Neural cell (in vitro differentiated cells): ENCODE measurements around the gene PDIA4. TPM values are rescaled to one million over a fixed set of nuclear protein-coding genes. Genes with fewer than 3 reads are reported as not detected.

Experiments used
- H2AFZ ChIP-seq: fragments of 200-600, 300-800 bp; sonication (generic), shearing (Covaris generic); 2 replicates; pipeline ENCODE4 v1.6.0; 2014; ENCODE audit warnings: low read depth, mild to moderate bottlenecking, antibody characterized with exemption, low read length, moderate library complexity
- H3F3A ChIP-seq: fragments of 200-600 bp; shearing (Covaris generic); 2 replicates; pipeline ENCODE4 v1.6.1; 2016; ENCODE audit warnings: mild to moderate bottlenecking, moderate library complexity, mixed read lengths, antibody characterized with exemption, low read length; ENCODE audit not compliant: insufficient read depth, poor library complexity, severe bottlenecking
- H3K27ac ChIP-seq: fragments of 200-600, 300-800 bp; sonication (generic), shearing (Covaris generic); 2 replicates; pipeline ENCODE4 v1.5.1; 2014; ENCODE audit warnings: mild to moderate bottlenecking, low read length, moderate library complexity
- H3K27me3 ChIP-seq: fragments of 300-800, 200-600 bp; sonication (generic), shearing (Covaris generic); 2 replicates; pipeline ENCODE4 v1.6.0; 2014; ENCODE audit warnings: mild to moderate bottlenecking, low read depth, low read length, moderate library complexity; ENCODE audit not compliant: insufficient read depth
- H3K36me3 ChIP-seq: fragments of 300-800, 200-600 bp; sonication (generic), shearing (Covaris generic); 2 replicates; pipeline ENCODE4 v1.5.1; 2014; ENCODE audit warnings: mild to moderate bottlenecking, antibody characterized with exemption, low read length, moderate library complexity; ENCODE audit not compliant: insufficient read depth
- H3K4me2 ChIP-seq: fragments of 300-800, 200-600 bp; sonication (generic), shearing (Covaris generic); 2 replicates; pipeline ENCODE4 v1.6.0; 2014; ENCODE audit warnings: mild to moderate bottlenecking, low read length
- H3K4me3 ChIP-seq: fragments of 300-800, 200-600 bp; sonication (generic), shearing (Covaris generic); 2 replicates; pipeline ENCODE4 v1.5.1; 2014; ENCODE audit warnings: mild to moderate bottlenecking, low read length, moderate library complexity
- H3K79me2 ChIP-seq: fragments of 200-600 bp; shearing (Covaris generic); replicated peaks from 2 replicates; pipeline ENCODE4 v1.6.0; 2014; ENCODE audit warnings: mild to moderate bottlenecking, low read length, moderate library complexity; ENCODE audit not compliant: insufficient read depth
- H3K9ac ChIP-seq: fragments of 300-800, 200-600 bp; sonication (generic), shearing (Covaris generic); 2 replicates; pipeline ENCODE4 v1.6.1; 2016; ENCODE audit warnings: mild to moderate bottlenecking, low read length, mixed read lengths
- H3K9me2 ChIP-seq: fragments of 200-600 bp; shearing (Covaris generic); 2 replicates; pipeline ENCODE4 v1.6.1; 2016; ENCODE audit warnings: mild to moderate bottlenecking, low read length, mixed read lengths; ENCODE audit not compliant: insufficient read depth
- H3K9me3 ChIP-seq: fragments of 200-600, 300-800 bp; sonication (generic), shearing (Covaris generic); 2 replicates; pipeline ENCODE4 v1.6.1; 2016; ENCODE audit warnings: mild to moderate bottlenecking, mixed run types, low read length, moderate library complexity, mixed read lengths
- H4K20me1 ChIP-seq: fragments of 200-600 bp; shearing (Covaris generic); 2 replicates; pipeline ENCODE4 v1.6.1; 2016; ENCODE audit warnings: mild to moderate bottlenecking, mixed run types; ENCODE audit not compliant: insufficient read depth
- EP300 ChIP-seq: fragments of 450-650 bp; conservative IDR thresholded peaks from 2 replicates; pipeline ENCODE4 v1.6.1; 2014; ENCODE audit warnings: antibody characterized with exemption, mild to moderate bottlenecking, moderate library complexity; ENCODE audit not compliant: poor library complexity, severe bottlenecking
- EZH2 ChIP-seq: fragments of 200-600, 300-800 bp; shearing (Covaris generic), sonication (generic); IDR thresholded peaks from 2 replicates; pipeline ENCODE4 v1.6.1; 2014; ENCODE audit warnings: antibody characterized with exemption, low read length, borderline replicate concordance, mild to moderate bottlenecking; ENCODE audit not compliant: insufficient read depth, poor library complexity, severe bottlenecking
- MXI1 ChIP-seq: fragments of 450-650 bp; conservative IDR thresholded peaks from 2 replicates; pipeline ENCODE4 v1.6.1; 2014; ENCODE audit warnings: antibody characterized with exemption, mild to moderate bottlenecking; ENCODE audit not compliant: poor library complexity, severe bottlenecking
- POLR2AphosphoS5 ChIP-seq: IDR thresholded peaks from 2 replicates; pipeline ENCODE4 v1.6.1; 2012
- RAD21 ChIP-seq: fragments of 450-650 bp; conservative IDR thresholded peaks from 2 replicates; pipeline ENCODE4 v1.6.1; 2014; ENCODE audit warnings: antibody characterized with exemption, mild to moderate bottlenecking, moderate library complexity
- SMC3 ChIP-seq: fragments of 450-650 bp; conservative IDR thresholded peaks from 2 replicates; pipeline ENCODE4 v1.6.1; 2014; ENCODE audit warnings: antibody characterized with exemption, mild to moderate bottlenecking, moderate library complexity; ENCODE audit not compliant: poor library complexity
- TAF1 ChIP-seq: IDR thresholded peaks from 2 replicates; pipeline ENCODE4 v1.6.1; 2012; ENCODE audit warnings: low read depth
- polyA plus RNA-seq: library from polyadenylated mRNA; depleted of rRNA; stranded (reverse); fragments of >200 nt; gene quantifications from 2 replicates; pipeline ENCODE4 v1.2.3, GENCODE V29; 2014
- TF ChIP-seq, protein P1 (sequence below): fragments of 450-650 bp; IDR thresholded peaks from 2 replicates; pipeline ENCODE4 v1.5.1; 2014; ENCODE audit warnings: antibody characterized with exemption, mild to moderate bottlenecking, moderate library complexity; ENCODE audit not compliant: poor library complexity, severe bottlenecking
- TF ChIP-seq, protein P2 (sequence below): IDR thresholded peaks from 2 replicates; pipeline ENCODE4 v1.6.1; 2012; ENCODE audit warnings: borderline replicate concordance

The PDIA4 gene
- polyA plus RNA-seq, 1 donor from 2014 or later: 41.8 TPM

DNA sequence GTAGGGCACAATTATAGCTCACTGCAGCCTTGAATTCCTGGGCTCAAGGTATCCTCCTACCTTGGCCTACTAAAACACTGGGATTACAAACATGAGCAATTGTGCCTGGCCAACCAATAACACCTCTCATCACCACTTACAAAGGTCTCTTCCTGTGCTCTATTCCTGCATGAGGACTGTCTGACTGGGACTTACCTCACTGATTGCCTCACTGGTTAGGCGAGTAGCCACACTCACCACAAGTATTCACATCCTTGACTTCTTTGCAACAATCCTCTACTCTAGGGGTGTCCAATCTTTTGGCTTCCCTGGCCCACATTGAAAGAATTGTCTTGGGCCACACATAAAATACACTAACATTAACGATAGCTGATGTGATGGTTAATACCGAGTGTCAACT, 22.6 kb upstream of the PDIA4 start:
- H2AFZ ChIP-seq: no peak overlapping the region
- H3K36me3 ChIP-seq: no peaks in the 10 kb centered on the region
- no peaks in the 10 kb centered on the region for H3K79me2 ChIP-seq
- no peaks in the 10 kb centered on the region for H3K9me3 ChIP-seq
- H3K27me3 ChIP-seq: no peaks in the 10 kb centered on the region
- no peak overlapping the region for H3K4me2 ChIP-seq
- H3K27ac ChIP-seq: no peak overlapping the region
- TF ChIP-seq POLR2AphosphoS5 (no peak), RAD21 (no peak), TAF1 (no peak), MXI1 (no peak)
- no peak overlapping the region for H3K9ac ChIP-seq
- no peaks in the 10 kb centered on the region for H3F3A ChIP-seq
- H3K9me2 ChIP-seq: no peaks in the 10 kb centered on the region
- no peaks in the 10 kb centered on the region for H4K20me1 ChIP-seq
- no peak overlapping the region for H3K4me3 ChIP-seq

DNA sequence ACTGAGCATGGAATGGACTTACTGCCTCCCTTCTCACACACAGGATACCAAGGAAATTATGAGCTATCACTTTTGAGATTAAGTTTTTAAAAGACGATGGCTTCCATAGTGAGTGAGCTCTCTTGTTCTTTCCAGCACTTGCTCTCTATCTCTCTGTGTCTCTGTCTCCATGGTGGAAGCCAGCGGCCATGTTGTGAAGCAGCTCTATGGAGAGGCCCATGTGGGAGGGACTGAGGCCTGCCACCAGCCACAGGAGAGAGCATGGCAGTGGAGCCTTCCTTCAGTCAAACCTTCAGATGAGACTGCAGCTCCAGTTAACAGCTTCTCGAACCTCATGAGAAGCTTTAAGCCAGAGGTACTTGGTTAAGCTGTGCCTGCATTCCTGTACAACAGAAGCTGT, 20.5 kb upstream of the PDIA4 start:
- Histone ChIP-seq H3K36me3 (no peaks in the 10 kb centered on the region), H3K4me3 (no peak overlapping the region), H3K9me3 (no peaks in the 10 kb centered on the region), H3K9me2 (no peaks in the 10 kb centered on the region), H3K27me3 (no peaks in the 10 kb centered on the region), H3K9ac (no peak overlapping the region), H3K79me2 (no peaks in the 10 kb centered on the region), H3K27ac (no peak overlapping the region), H3K4me2 (no peak overlapping the region), H4K20me1 (no peaks in the 10 kb centered on the region), H2AFZ (no peak overlapping the region), H3F3A (no peaks in the 10 kb centered on the region)
- TF ChIP-seq RAD21 (no peak), MXI1 (no peak), TAF1 (no peak), SMC3 (no peak), EZH2 (no peak), EP300 (no peak), POLR2AphosphoS5 (no peak)
- TF ChIP-seq, protein P1, sequence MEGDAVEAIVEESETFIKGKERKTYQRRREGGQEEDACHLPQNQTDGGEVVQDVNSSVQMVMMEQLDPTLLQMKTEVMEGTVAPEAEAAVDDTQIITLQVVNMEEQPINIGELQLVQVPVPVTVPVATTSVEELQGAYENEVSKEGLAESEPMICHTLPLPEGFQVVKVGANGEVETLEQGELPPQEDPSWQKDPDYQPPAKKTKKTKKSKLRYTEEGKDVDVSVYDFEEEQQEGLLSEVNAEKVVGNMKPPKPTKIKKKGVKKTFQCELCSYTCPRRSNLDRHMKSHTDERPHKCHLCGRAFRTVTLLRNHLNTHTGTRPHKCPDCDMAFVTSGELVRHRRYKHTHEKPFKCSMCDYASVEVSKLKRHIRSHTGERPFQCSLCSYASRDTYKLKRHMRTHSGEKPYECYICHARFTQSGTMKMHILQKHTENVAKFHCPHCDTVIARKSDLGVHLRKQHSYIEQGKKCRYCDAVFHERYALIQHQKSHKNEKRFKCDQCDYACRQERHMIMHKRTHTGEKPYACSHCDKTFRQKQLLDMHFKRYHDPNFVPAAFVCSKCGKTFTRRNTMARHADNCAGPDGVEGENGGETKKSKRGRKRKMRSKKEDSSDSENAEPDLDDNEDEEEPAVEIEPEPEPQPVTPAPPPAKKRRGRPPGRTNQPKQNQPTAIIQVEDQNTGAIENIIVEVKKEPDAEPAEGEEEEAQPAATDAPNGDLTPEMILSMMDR: no peak
- TF ChIP-seq, protein P2, sequence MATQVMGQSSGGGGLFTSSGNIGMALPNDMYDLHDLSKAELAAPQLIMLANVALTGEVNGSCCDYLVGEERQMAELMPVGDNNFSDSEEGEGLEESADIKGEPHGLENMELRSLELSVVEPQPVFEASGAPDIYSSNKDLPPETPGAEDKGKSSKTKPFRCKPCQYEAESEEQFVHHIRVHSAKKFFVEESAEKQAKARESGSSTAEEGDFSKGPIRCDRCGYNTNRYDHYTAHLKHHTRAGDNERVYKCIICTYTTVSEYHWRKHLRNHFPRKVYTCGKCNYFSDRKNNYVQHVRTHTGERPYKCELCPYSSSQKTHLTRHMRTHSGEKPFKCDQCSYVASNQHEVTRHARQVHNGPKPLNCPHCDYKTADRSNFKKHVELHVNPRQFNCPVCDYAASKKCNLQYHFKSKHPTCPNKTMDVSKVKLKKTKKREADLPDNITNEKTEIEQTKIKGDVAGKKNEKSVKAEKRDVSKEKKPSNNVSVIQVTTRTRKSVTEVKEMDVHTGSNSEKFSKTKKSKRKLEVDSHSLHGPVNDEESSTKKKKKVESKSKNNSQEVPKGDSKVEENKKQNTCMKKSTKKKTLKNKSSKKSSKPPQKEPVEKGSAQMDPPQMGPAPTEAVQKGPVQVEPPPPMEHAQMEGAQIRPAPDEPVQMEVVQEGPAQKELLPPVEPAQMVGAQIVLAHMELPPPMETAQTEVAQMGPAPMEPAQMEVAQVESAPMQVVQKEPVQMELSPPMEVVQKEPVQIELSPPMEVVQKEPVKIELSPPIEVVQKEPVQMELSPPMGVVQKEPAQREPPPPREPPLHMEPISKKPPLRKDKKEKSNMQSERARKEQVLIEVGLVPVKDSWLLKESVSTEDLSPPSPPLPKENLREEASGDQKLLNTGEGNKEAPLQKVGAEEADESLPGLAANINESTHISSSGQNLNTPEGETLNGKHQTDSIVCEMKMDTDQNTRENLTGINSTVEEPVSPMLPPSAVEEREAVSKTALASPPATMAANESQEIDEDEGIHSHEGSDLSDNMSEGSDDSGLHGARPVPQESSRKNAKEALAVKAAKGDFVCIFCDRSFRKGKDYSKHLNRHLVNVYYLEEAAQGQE: no peak

DNA sequence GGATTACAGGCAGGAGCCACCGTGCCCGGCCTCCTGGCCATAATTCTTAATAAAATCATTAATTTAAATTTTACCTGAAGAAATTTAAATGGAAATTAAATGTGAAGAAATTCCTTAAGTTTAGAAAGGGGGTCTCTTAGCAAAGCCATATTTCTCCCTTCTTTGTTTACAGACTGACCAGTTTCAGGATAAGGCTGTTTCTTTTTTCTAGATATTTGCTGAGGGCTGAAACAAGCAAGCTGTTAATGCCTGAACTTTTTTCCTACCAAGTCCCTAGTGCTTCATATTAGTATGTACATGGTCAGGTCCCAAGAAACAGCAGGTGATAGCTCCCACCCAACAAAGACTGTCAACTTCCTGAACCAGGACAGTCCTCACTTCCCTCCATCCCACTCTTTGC, 18.1 kb upstream of the PDIA4 start:
- H4K20me1 ChIP-seq: no peaks in the 10 kb centered on the region
- no peaks in the 10 kb centered on the region for H3K36me3 ChIP-seq
- no peaks in the 10 kb centered on the region for H3K27me3 ChIP-seq

More for the DNA sequence above, 18.1 kb upstream of the PDIA4 start:
- Histone ChIP-seq H3K79me2 (no peaks in the 10 kb centered on the region), H3K9me2 (no peaks in the 10 kb centered on the region), H3K4me3 (no peak overlapping the region), H3K9ac (no peak overlapping the region), H3K9me3 (no peaks in the 10 kb centered on the region), H3F3A (no peaks in the 10 kb centered on the region), H2AFZ (no peak overlapping the region), H3K4me2 (no peak overlapping the region), H3K27ac (no peak overlapping the region)
- TF ChIP-seq RAD21 (no peak), POLR2AphosphoS5 (no peak), EZH2 (no peak), SMC3 (no peak), MXI1 (no peak)
- TF ChIP-seq, protein P2: no peak
- TF ChIP-seq, protein P1: no peak
